IPS-18a (cell line): ENCODE measurements around the gene JOSD2.
A peak's percentile ranks its signal among the peaks of the same experiment; 100 is the strongest.

Source experiments
- H3K27ac ChIP-seq: one replicate; pipeline ENCODE4 v1.5.1; 2013; ENCODE audit warnings: low read length
- H3K27me3 ChIP-seq: one replicate; pipeline ENCODE4 v1.6.1; 2013; ENCODE audit warnings: mild to moderate bottlenecking, low read length; ENCODE audit not compliant: control insufficient read depth, insufficient read depth
- H3K36me3 ChIP-seq: one replicate; pipeline ENCODE4 v1.6.1; 2013; ENCODE audit warnings: low read depth, low read length; ENCODE audit not compliant: control insufficient read depth
- H3K4me1 ChIP-seq: one replicate; pipeline ENCODE4 v1.6.1; 2013; ENCODE audit warnings: low read depth, low read length; ENCODE audit not compliant: control insufficient read depth
- H3K4me3 ChIP-seq: one replicate; pipeline ENCODE4 v1.5.1; 2013; ENCODE audit warnings: low read length
- H3K9ac ChIP-seq: one replicate; pipeline ENCODE4 v1.6.1; 2013; ENCODE audit warnings: mild to moderate bottlenecking, low read length, moderate library complexity
- H3K9me3 ChIP-seq: one replicate; pipeline ENCODE4 v1.6.1; 2013; ENCODE audit warnings: low read depth, low read length; ENCODE audit not compliant: control insufficient read depth

The JOSD2 gene

DNA sequence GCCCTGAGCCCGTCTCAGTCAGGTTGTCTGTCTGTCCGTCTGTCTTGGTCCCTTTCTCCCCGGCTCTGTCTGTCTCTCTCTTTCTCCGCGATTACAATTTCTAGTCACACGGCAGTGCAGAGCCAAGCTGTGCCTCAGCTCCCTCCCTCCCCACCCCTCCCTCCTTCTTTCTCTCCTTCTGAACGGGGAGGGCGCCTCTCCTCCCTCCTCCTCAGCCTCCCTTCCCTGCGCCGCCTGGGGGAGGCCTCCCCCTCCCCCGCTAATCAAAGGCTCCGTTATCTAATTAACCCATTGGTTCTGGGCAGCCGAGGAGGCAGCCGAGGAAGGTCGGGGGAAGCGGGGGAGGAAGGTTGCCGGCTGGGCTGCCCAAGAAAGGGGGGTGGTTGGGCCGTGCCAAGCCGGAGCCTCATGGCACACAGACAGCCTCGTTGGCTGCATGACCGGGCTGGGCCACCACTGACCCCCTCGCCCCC lies 40.8 kb upstream of the JOSD2 start:
- Histone ChIP-seq H3K4me1 (no peaks in the 10 kb centered on the region), H3K4me3 (peak overlapping the region; percentile 69), H3K27me3 (peaks cover 29% of the 10 kb centered on the region), H3K9ac (no peak overlapping the region), H3K9me3 (no peaks in the 10 kb centered on the region), H3K27ac (no peak overlapping the region), H3K36me3 (no peaks in the 10 kb centered on the region)

GRCh38 chr19:50551034-50551714 lies 40.2 kb upstream of the JOSD2 start:
- H3K4me1 ChIP-seq = no peaks in the 10 kb centered on the region
- no peak overlapping the region for H3K9ac ChIP-seq
- H3K27me3 ChIP-seq = peaks cover 29% of the 10 kb centered on the region

GRCh38 chr19:50550594-50550966 lies 39.6 kb upstream of the JOSD2 start:
- no peaks in the 10 kb centered on the region for H3K4me1 ChIP-seq
- no peaks in the 10 kb centered on the region for H3K9me3 ChIP-seq
- H3K27me3 ChIP-seq = peaks cover 29% of the 10 kb centered on the region
- no peaks in the 10 kb centered on the region for H3K36me3 ChIP-seq
- H3K27ac ChIP-seq = no peak overlapping the region
- H3K4me3 ChIP-seq = peak overlapping the region; percentile 69
- H3K9ac ChIP-seq = no peak overlapping the region

More at GRCh38 chr19:50551034-50551714, 40.2 kb upstream of the JOSD2 start:
- peak overlapping the region; percentile 69 for H3K4me3 ChIP-seq
- H3K9me3 ChIP-seq = no peaks in the 10 kb centered on the region
- H3K36me3 ChIP-seq = no peaks in the 10 kb centered on the region
- no peak overlapping the region for H3K27ac ChIP-seq

- H3K27me3 ChIP-seq = peaks cover 24% of the 10 kb centered on the region
- no peak overlapping the region for H3K9ac ChIP-seq
Observed at GRCh38 chr19:50549927-50550593, 39.1 kb upstream of the JOSD2 start.

DNA sequence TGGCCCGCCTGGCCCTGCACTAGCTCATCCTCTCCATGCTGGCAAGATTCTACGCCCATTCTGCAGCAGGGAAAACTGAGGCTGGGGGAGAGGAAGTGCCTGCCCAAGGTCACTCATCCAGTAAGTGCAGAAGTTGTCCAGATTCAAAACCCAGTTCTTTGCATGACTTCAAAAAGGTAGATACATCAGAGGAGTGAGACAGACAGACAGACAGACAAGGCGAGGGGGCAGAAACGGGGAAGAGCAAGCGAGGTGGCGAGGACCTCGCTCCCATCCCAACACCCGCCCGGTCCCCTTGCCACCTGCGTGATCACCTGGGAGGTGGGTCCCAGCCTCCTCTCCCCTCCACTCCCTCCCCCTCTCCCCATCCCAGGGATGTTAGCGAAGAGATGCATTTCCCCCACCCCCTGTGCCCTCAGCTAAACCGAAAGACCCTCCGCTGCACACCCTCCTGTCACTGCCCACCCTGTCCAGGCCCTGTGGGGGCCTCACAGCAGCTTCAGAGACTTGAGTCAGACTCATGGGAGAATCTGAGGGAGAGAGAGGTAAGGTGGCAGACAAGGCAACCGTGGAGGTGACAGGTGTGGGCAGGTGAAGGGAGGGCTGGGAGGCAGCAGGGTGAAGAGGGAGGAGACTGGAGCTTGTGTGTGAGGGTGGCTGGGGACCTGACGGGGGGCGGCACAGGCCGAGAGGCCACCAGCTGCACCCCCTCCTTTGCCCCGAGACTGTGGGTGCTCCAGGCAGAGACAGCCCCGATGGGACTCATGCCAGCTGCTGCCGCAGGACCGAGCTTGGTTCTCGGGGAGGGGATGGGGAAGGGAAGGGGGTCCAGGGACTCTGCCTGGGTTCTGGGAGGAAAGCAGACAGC lies 38.3 kb upstream of the JOSD2 start:
- H3K27ac ChIP-seq = no peak overlapping the region
- peaks cover 24% of the 10 kb centered on the region for H3K27me3 ChIP-seq
- no peaks in the 10 kb centered on the region for H3K4me1 ChIP-seq
- H3K9me3 ChIP-seq = no peaks in the 10 kb centered on the region
- H3K4me3 ChIP-seq = no peak overlapping the region
- H3K36me3 ChIP-seq = no peaks in the 10 kb centered on the region
- H3K9ac ChIP-seq = no peak overlapping the region

More at GRCh38 chr19:50549927-50550593, 39.1 kb upstream of the JOSD2 start:
- Histone ChIP-seq H3K9me3 (no peaks in the 10 kb centered on the region), H3K4me3 (no peak overlapping the region), H3K4me1 (no peaks in the 10 kb centered on the region), H3K36me3 (no peaks in the 10 kb centered on the region), H3K27ac (no peak overlapping the region)

- no peak overlapping the region for H3K4me3 ChIP-seq
- H3K9ac ChIP-seq = no peak overlapping the region
- no peaks in the 10 kb centered on the region for H3K4me1 ChIP-seq
- no peaks in the 10 kb centered on the region for H3K36me3 ChIP-seq
- peaks cover 24% of the 10 kb centered on the region for H3K27me3 ChIP-seq
- H3K9me3 ChIP-seq = no peaks in the 10 kb centered on the region
- H3K27ac ChIP-seq = no peak overlapping the region
Observed at GRCh38 chr19:50548191-50549058, 37.4 kb upstream of the JOSD2 start.

DNA sequence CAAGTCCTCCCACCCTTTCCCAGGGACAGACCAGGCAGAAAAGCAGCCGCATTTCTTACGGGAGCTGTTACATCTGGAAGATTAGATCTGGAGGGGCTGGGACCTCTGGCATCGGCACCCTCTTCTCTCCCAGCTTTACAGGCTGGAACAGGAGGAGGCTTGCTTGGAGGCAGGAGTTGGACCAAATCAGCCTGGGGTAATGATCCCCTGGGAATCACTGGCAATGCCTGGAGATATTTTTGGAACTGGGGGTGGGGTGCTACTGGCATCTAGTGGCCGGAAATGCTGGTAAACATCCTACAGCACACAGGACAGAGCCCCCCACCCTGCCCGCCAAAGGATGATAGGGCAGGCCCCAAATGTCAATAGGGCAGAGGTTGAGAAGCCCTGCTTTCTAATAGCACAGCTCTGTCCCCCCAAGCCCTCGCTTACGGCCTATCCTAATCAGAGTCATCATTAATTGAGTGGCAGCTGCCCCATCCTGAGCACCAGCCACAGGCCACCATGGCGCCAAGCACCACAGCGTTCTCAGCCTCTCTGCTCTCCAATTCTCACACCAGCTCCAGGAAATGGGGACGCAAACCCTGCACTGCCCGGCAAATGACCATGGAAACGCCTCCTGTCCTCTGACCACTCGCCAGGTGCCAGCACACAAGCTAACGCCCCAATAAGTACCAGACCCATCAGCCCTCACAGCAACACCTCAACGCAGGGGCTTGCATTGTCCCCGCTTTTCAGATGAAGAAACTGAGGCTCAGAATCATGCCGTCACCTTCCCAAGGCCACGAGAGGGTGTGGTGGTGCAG lies 36.6 kb upstream of the JOSD2 start:
- Histone ChIP-seq H3K4me1 (no peaks in the 10 kb centered on the region), H3K9ac (no peak overlapping the region), H3K4me3 (no peak overlapping the region)

DNA sequence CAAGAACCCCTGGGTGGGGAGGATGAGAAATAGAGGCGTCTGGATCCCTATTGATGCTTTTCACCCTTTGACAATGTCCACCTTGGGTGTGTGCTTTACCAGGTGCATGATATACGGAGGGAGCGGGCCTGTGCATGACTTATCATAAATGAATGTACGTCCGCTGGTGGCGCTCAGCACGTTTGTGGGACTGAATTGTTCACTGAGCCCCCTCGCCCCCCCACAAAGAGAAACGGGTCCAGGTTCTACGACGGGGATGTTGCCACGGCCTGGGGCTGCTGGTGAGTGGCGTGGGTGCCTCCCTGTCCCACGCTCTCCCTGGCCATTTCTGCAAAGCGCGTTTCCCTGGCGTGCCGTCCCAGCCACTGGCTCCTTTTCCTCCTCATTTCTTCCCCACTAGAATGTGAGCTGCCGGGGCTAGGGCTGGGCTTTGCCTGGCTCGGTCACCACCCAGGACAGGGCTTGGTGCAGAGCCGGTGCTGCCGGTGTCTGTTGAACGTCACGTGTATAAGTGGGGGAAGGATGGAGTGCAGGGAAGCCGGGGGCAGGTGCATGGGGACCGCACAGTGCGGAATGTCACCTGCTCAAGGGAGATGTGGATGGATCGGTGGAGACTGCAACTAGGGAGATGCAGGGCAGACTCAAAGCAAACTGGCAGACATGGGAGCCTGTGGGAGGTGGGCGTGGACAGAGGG lies 35.7 kb upstream of the JOSD2 start:
- Histone ChIP-seq H3K4me1 (no peaks in the 10 kb centered on the region), H3K27me3 (peaks cover 8% of the 10 kb centered on the region), H3K9me3 (no peaks in the 10 kb centered on the region), H3K4me3 (no peak overlapping the region), H3K27ac (no peak overlapping the region), H3K36me3 (no peaks in the 10 kb centered on the region), H3K9ac (no peak overlapping the region)

More for the DNA sequence above, 36.6 kb upstream of the JOSD2 start:
- H3K9me3 ChIP-seq = no peaks in the 10 kb centered on the region
- peaks cover 16% of the 10 kb centered on the region for H3K27me3 ChIP-seq
- no peaks in the 10 kb centered on the region for H3K36me3 ChIP-seq
- H3K27ac ChIP-seq = no peak overlapping the region

GRCh38 chr19:50542943-50543342 lies 32.0 kb upstream of the JOSD2 start:
- Histone ChIP-seq H3K4me3 (no peak overlapping the region), H3K27me3 (no peaks in the 10 kb centered on the region), H3K27ac (no peak overlapping the region), H3K9ac (no peak overlapping the region), H3K36me3 (no peaks in the 10 kb centered on the region), H3K4me1 (no peaks in the 10 kb centered on the region), H3K9me3 (no peaks in the 10 kb centered on the region)

DNA sequence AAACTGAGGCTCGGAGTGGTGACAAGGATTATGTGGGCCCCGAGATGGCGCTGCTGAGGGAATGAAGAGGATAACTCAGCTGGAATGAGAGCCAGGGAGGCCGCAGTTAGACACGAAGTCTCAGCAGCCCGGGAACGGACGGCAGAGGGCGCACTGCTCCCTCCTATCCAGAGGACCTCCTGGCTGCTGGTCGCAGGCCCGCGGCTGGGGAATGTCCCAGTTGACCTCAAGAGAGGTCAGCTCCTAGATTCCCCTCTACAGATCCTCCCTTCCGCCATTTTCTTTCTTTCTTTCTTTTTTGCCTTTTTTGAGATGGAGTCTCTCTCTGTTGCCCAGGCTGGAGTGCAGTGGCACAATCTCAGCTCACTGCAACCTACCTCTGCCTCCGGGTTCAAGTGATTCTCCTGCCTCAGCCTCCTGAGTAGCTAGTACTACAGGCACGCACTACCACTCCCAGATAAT lies 26.8 kb upstream of the JOSD2 start:
- no peak overlapping the region for H3K4me3 ChIP-seq
- no peak overlapping the region for H3K9ac ChIP-seq
- peaks cover 2% of the 10 kb centered on the region for H3K9me3 ChIP-seq
- no peaks in the 10 kb centered on the region for H3K27me3 ChIP-seq
- no peaks in the 10 kb centered on the region for H3K36me3 ChIP-seq
- no peaks in the 10 kb centered on the region for H3K4me1 ChIP-seq
- no peak overlapping the region for H3K27ac ChIP-seq
